Breast epithelium (tissue), 3 donors: Measurements from ENCODE around the gene RNASE13.

Experiments used
- POLR2A ChIP-seq: fragments of 450-650 bp; IDR thresholded peaks from one replicate; pipeline ENCODE4 v1.6.1; 2016; ENCODE audit warnings: antibody characterized with exemption, mild to moderate bottlenecking, moderate library complexity
- TF ChIP-seq, protein P1 (sequence below), 3 donors: fragments of 450-650 bp; IDR thresholded peaks; one replicate each; pipeline ENCODE4 v1.5.1; 2016 to 2017; ENCODE audit warnings: antibody characterized with exemption in 3 of 3, mild to moderate bottlenecking in 3 of 3, moderate library complexity in 3 of 3

DNA sequence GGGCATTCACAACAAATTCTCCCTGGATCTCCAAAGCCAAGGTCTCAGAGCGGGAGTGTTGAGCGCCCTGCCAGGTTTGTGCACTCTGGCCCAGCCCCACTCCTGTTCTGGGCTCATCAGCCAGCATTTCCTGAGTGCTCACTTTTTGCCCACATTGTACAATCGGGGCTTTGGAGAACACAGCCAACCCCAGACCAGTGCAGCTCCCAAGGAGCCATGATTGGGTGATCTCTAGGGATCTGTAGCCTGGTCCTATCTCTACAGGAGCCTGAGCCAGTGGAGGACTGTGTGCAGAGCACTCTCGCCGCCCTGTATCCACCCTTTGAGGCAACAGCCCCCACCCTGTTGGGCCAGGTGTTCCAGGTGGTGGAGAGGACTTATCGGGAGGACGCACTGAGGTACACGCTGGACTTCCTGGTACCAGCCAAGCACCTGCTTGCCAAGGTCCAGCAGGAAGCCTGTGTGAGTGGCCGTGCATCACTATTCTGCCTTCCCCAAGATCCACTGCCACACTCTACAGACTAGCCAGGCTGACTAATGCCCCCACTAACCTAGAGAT, 38.3 kb upstream of the RNASE13 start:
- TF ChIP-seq POLR2A, result no peak
- TF ChIP-seq, protein P1, sequence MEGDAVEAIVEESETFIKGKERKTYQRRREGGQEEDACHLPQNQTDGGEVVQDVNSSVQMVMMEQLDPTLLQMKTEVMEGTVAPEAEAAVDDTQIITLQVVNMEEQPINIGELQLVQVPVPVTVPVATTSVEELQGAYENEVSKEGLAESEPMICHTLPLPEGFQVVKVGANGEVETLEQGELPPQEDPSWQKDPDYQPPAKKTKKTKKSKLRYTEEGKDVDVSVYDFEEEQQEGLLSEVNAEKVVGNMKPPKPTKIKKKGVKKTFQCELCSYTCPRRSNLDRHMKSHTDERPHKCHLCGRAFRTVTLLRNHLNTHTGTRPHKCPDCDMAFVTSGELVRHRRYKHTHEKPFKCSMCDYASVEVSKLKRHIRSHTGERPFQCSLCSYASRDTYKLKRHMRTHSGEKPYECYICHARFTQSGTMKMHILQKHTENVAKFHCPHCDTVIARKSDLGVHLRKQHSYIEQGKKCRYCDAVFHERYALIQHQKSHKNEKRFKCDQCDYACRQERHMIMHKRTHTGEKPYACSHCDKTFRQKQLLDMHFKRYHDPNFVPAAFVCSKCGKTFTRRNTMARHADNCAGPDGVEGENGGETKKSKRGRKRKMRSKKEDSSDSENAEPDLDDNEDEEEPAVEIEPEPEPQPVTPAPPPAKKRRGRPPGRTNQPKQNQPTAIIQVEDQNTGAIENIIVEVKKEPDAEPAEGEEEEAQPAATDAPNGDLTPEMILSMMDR (IDR thresholded peaks at IDR 0.05), result no peak
